HEK293T (cell line): ENCODE results near the gene GTSE1.

Experiments used
- BHLHE40 ChIP-seq: fragments of 450-650 bp; IDR thresholded peaks from 2 replicates; pipeline ENCODE4 v1.6.1; 2016; ENCODE audit warnings: mild to moderate bottlenecking, moderate library complexity, borderline replicate concordance
- CTBP1 ChIP-seq: fragments of 450-650 bp; IDR thresholded peaks from 2 replicates; pipeline ENCODE4 v1.6.1; 2016; ENCODE audit warnings: borderline replicate concordance
- ELF4 ChIP-seq: fragments of 450-650 bp; IDR thresholded peaks from 2 replicates; pipeline ENCODE4 v1.6.1; 2017; ENCODE audit warnings: antibody characterized with exemption
- FOXA1 ChIP-seq: fragments of 450-650 bp; IDR thresholded peaks from 2 replicates; pipeline ENCODE4 v1.6.1; 2016; ENCODE audit warnings: mild to moderate bottlenecking
- FOXK2 ChIP-seq: fragments of 450-650 bp; IDR thresholded peaks from 2 replicates; pipeline ENCODE4 v1.6.1; 2016; ENCODE audit warnings: mild to moderate bottlenecking
- FOXM1 ChIP-seq: fragments of 450-650 bp; IDR thresholded peaks from 2 replicates; pipeline ENCODE4 v1.6.1; 2017; ENCODE audit warnings: mild to moderate bottlenecking, borderline replicate concordance
- HDGF ChIP-seq: fragments of 450-650 bp; IDR thresholded peaks from 2 replicates; pipeline ENCODE4 v1.6.1; 2017; ENCODE audit warnings: antibody characterized with exemption, borderline replicate concordance
- SP1 ChIP-seq: fragments of 450-650 bp; IDR thresholded peaks from 2 replicates; pipeline ENCODE4 v1.6.1; 2017
- SUZ12 ChIP-seq: fragments of 450-650 bp; IDR thresholded peaks from 2 replicates; pipeline ENCODE4 v1.6.1; 2016; ENCODE audit warnings: mild to moderate bottlenecking
- TARDBP ChIP-seq: fragments of 450-650 bp; IDR thresholded peaks from 2 replicates; pipeline ENCODE4 v1.6.1; 2016
- ZNF384 ChIP-seq: fragments of 450-650 bp; IDR thresholded peaks from 2 replicates; pipeline ENCODE4 v1.6.1; 2016

- TF ChIP-seq SUZ12, result no peak
- TF ChIP-seq CTBP1, result no peak
- TF ChIP-seq BHLHE40, result no peak
- TF ChIP-seq HDGF, result no peak
- TF ChIP-seq FOXM1, result no peak
- TF ChIP-seq ZNF384, result no peak
- no peak for TF ChIP-seq ELF4
- no peak for TF ChIP-seq SP1
- no peak for TF ChIP-seq TARDBP
- TF ChIP-seq FOXK2, result no peak
- TF ChIP-seq FOXA1, result no peak
Measured at GRCh38 chr22:46331496-46331895, 34.8 kb downstream of the GTSE1 start.
